Gastroesophageal sphincter (tissue), 3 donors: Measurements from ENCODE around the gene FHAD1.

Experiments used
- CTCF ChIP-seq, 4 experiments: fragments of 200-600 bp in 2 of 4; fragments of 450-650 bp in 2 of 4; sonication (generic) in 1 of 4; IDR thresholded peaks; one replicate each; pipeline ENCODE4 v1.5.1; 2017 to 2019; ENCODE audit warnings: antibody characterized with exemption in 4 of 4, mild to moderate bottlenecking in 2 of 4, moderate library complexity in 2 of 4
- POLR2AphosphoS5 ChIP-seq: sonication (generic); formaldehyde crosslinking; IDR thresholded peaks from one replicate; pipeline ENCODE4 v1.6.1; 2017; ENCODE audit warnings: antibody characterized with exemption

GRCh38 chr1:15344380-15344779, 97.4 kb downstream of the FHAD1 start:
- no peak for TF ChIP-seq CTCF (IDR thresholded peaks at IDR 0.05)
- TF ChIP-seq POLR2AphosphoS5 = no peak
